IPS DF 4.7 (cell line): Measurements from ENCODE around the gene SAMD8.
"Not testable (repeated sequence)": the region's sequence is repeated elsewhere in the genome, so short reads cannot be mapped to it uniquely, and the experiment has no call there.

Experiments
- DNase-seq: peaks from one replicate; pipeline ENCODE4 v3.0.0-alpha.2; 2013; ENCODE audit warnings: low spot score; ENCODE audit errors: extremely low read depth

The SAMD8 gene

GRCh38 chr10:75137533-75138438 lies 26.3 kb downstream of the SAMD8 start:
- DNase-seq = no peak

- no peak for DNase-seq
Observed at GRCh38 chr10:75140246-75140645, 28.8 kb downstream of the SAMD8 start.

GRCh38 chr10:75143353-75143752 lies 31.9 kb downstream of the SAMD8 start:
- no peak for DNase-seq

GRCh38 chr10:75145590-75145989 lies 34.1 kb downstream of the SAMD8 start:
- no peak for DNase-seq

- DNase-seq = no peak
Observed at GRCh38 chr10:75146780-75147179, 35.3 kb downstream of the SAMD8 start.

GRCh38 chr10:75150656-75151055 lies 39.2 kb downstream of the SAMD8 start:
- no peak for DNase-seq

- DNase-seq = no peak
Observed at GRCh38 chr10:75159519-75159918, 48.1 kb downstream of the SAMD8 start.

- no peak for DNase-seq
Observed at GRCh38 chr10:75165684-75166622, 54.5 kb downstream of the SAMD8 start.

GRCh38 chr10:75166623-75166972 lies 55.1 kb downstream of the SAMD8 start:
- DNase-seq = no peak

- DNase-seq = no peak
Observed at GRCh38 chr10:75168275-75168674, 56.8 kb downstream of the SAMD8 start.

- no peak for DNase-seq
Observed at GRCh38 chr10:75170215-75170614, 58.8 kb downstream of the SAMD8 start.

GRCh38 chr10:75175046-75175445 lies 63.6 kb downstream of the SAMD8 start:
- no peak for DNase-seq

GRCh38 chr10:75176046-75176445 lies 64.6 kb downstream of the SAMD8 start:
- no peak for DNase-seq

- no peak for DNase-seq
Observed at GRCh38 chr10:75176736-75177135, 65.3 kb downstream of the SAMD8 start.

- no peak for DNase-seq
Observed at GRCh38 chr10:75179657-75180177, 68.3 kb downstream of the SAMD8 start.

- DNase-seq = no peak
Observed at GRCh38 chr10:75180592-75180991, 69.1 kb downstream of the SAMD8 start.

GRCh38 chr10:75181073-75181472 lies 69.6 kb downstream of the SAMD8 start:
- DNase-seq = no peak

GRCh38 chr10:75186310-75186709 lies 74.9 kb downstream of the SAMD8 start:
- DNase-seq = no peak

- DNase-seq = peak; percentile 75
Observed at GRCh38 chr10:75187961-75188426, 76.5 kb downstream of the SAMD8 start.

- not testable (repeated sequence) for DNase-seq
Observed at GRCh38 chr10:75188522-75188921, 77.1 kb downstream of the SAMD8 start.

- DNase-seq = no peak
Observed at GRCh38 chr10:75189266-75190096, 78.0 kb downstream of the SAMD8 start.
